ENCODE measurements around the gene MAN1A1. TPM values are rescaled to one million over a fixed set of nuclear protein-coding genes. Genes with fewer than 3 reads are reported as not detected.

The MAN1A1 gene
- total RNA-seq, 4 donors from 2014 or later: 6.3 to 92.3 (median 22.4) TPM

- no peak for TF ChIP-seq CTCF (IDR thresholded peaks at IDR 0.05)
- TF ChIP-seq POLR2A (IDR thresholded peaks at IDR 0.05): no peak
- no peaks in the 10 kb centered on the region for H3K9me3 ChIP-seq
- no peak for DNase-seq
Observed at GRCh38 chr6:119285908-119286625, 63.5 kb downstream of the MAN1A1 start.

GRCh38 chr6:119284861-119285521, 64.6 kb downstream of the MAN1A1 start:
- H3K4me3 ChIP-seq: no peak overlapping the region
- no peaks in the 10 kb centered on the region for H3K4me1 ChIP-seq
- H3K27ac ChIP-seq: no peak overlapping the region
- intact Hi-C loops (cut with DNase I): no loop called here
- WGBS, 2 donors: 84% methylated on average over 4 of the region's 4 CpGs
- no peak for TF ChIP-seq POLR2A (IDR thresholded peaks at IDR 0.05)
- peak in 1 of 6 experiments; percentile 8 for TF ChIP-seq CTCF (IDR thresholded peaks at IDR 0.05)
- H3K9me3 ChIP-seq: no peaks in the 10 kb centered on the region
- DNase-seq: no peak
- no peaks in the 10 kb centered on the region for H3K27me3 ChIP-seq
- peaks cover 0 to 8% (median 0%) of the 10 kb centered on the region in 3 donors for H3K36me3 ChIP-seq

More at GRCh38 chr6:119285908-119286625, 63.5 kb downstream of the MAN1A1 start:
- H3K4me3 ChIP-seq: no peak overlapping the region
- H3K36me3 ChIP-seq: peaks cover 0 to 8% (median 0%) of the 10 kb centered on the region in 3 donors
- H3K27ac ChIP-seq: no peak overlapping the region
- no peaks in the 10 kb centered on the region for H3K4me1 ChIP-seq
- no peaks in the 10 kb centered on the region for H3K27me3 ChIP-seq
- intact Hi-C loops (cut with DNase I): no loop called here
- WGBS, 2 donors: 86 to 92% methylated on average over 3 of the region's 3 CpGs

GRCh38 chr6:119283979-119284545, 65.5 kb downstream of the MAN1A1 start:
- Histone ChIP-seq H3K4me3 (no peak overlapping the region), H3K9me3 (no peaks in the 10 kb centered on the region), H3K27me3 (no peaks in the 10 kb centered on the region), H3K4me1 (no peaks in the 10 kb centered on the region), H3K27ac (no peak overlapping the region), H3K36me3 (no peaks in the 10 kb centered on the region)
- intact Hi-C loops (cut with DNase I): no loop called here
- 83 to 85% methylated on average over 6 of the region's 6 CpGs for WGBS, 2 donors
- TF ChIP-seq CTCF (IDR thresholded peaks at IDR 0.05): no peak
- no peak for TF ChIP-seq POLR2A (IDR thresholded peaks at IDR 0.05)
- DNase-seq: no peak

- 52 to 67% methylated on average over 3 of the region's 3 CpGs for WGBS, 2 donors
- intact Hi-C loops (cut with DNase I): no loop called here
Observed at GRCh38 chr6:119283214-119283613, 66.3 kb downstream of the MAN1A1 start.

More at GRCh38 chr6:119283214-119283613, 66.3 kb downstream of the MAN1A1 start:
- Histone ChIP-seq H3K27me3 (no peaks in the 10 kb centered on the region), H3K9me3 (no peaks in the 10 kb centered on the region), H3K4me1 (no peaks in the 10 kb centered on the region), H3K4me3 (no peak overlapping the region), H3K36me3 (no peaks in the 10 kb centered on the region), H3K27ac (no peak overlapping the region)
- no peak for DNase-seq
- TF ChIP-seq CTCF (IDR thresholded peaks at IDR 0.05) (no peak), POLR2A (IDR thresholded peaks at IDR 0.05) (no peak)

Data from esophagus squamous epithelium (tissue), 5 donors.